Loucy (cell line): Measurements from ENCODE around the gene WDR31.
A peak's percentile ranks its signal among the peaks of the same experiment; 100 is the strongest.

Experiments
- H2AFZ ChIP-seq: fragments of 200-600 bp; sonication (generic); 2 replicates; pipeline ENCODE4 v1.6.0; 2016; ENCODE audit warnings: antibody characterized with exemption, mild to moderate bottlenecking, low read length, moderate library complexity
- H3F3A ChIP-seq: fragments of 200-600 bp; 2 replicates; pipeline ENCODE4 v1.6.0; 2016; ENCODE audit warnings: antibody characterized with exemption, low read depth, mild to moderate bottlenecking
- H3K27me3 ChIP-seq: fragments of 200-600 bp; sonication (generic); 2 replicates; pipeline ENCODE4 v1.6.1; 2014; ENCODE audit warnings: low read length, mild to moderate bottlenecking; ENCODE audit not compliant: insufficient read depth, poor library complexity, severe bottlenecking
- H3K36me3 ChIP-seq: fragments of 200-600 bp; sonication (generic); 2 replicates; pipeline ENCODE4 v1.6.1; 2016; ENCODE audit warnings: low read length; ENCODE audit not compliant: insufficient read depth
- H3K4me1 ChIP-seq: fragments of 200-600 bp; sonication (generic); 2 replicates; pipeline ENCODE4 v1.5.1; 2014; ENCODE audit warnings: low read length, mild to moderate bottlenecking; ENCODE audit not compliant: insufficient read depth, poor library complexity, severe bottlenecking
- H3K4me2 ChIP-seq: fragments of 200-600 bp; sonication (generic); 2 replicates; pipeline ENCODE4 v1.6.0; 2014; ENCODE audit warnings: antibody characterized with exemption, low read length, low read depth, mild to moderate bottlenecking; ENCODE audit not compliant: poor library complexity, severe bottlenecking
- H3K4me3 ChIP-seq: fragments of 200-600 bp; sonication (generic); 2 replicates; pipeline ENCODE4 v1.5.1; 2014; ENCODE audit warnings: low read length, mild to moderate bottlenecking, mixed read lengths; ENCODE audit not compliant: poor library complexity, severe bottlenecking
- H3K79me2 ChIP-seq: fragments of 200-600 bp; sonication (generic); 2 replicates; pipeline ENCODE4 v1.6.1; 2014; ENCODE audit warnings: low read length; ENCODE audit not compliant: insufficient read depth
- H3K9ac ChIP-seq: fragments of 200-600 bp; sonication (generic); 2 replicates; pipeline ENCODE4 v1.6.0; 2014; ENCODE audit warnings: mild to moderate bottlenecking, low read depth, low read length, moderate library complexity; ENCODE audit not compliant: poor library complexity, severe bottlenecking
- H3K9me2 ChIP-seq: fragments of 200-600 bp; sonication (generic); replicated peaks from 2 replicates; pipeline ENCODE4 v1.6.1; 2016; ENCODE audit warnings: low read depth, low read length, mixed read lengths
- H3K9me3 ChIP-seq: fragments of 200-600 bp; sonication (generic); 2 replicates; pipeline ENCODE4 v1.6.1; 2014; ENCODE audit warnings: mild to moderate bottlenecking, antibody characterized with exemption, low read length, low read depth; ENCODE audit not compliant: insufficient read depth
- H4K20me1 ChIP-seq: fragments of 200-600 bp; sonication (generic); 2 replicates; pipeline ENCODE4 v1.6.0; 2014; ENCODE audit warnings: antibody characterized with exemption, low read length, mild to moderate bottlenecking; ENCODE audit not compliant: insufficient read depth, poor library complexity, severe bottlenecking
- CTCF ChIP-seq: fragments of 200-600 bp; sonication (generic); conservative IDR thresholded peaks from 2 replicates; pipeline ENCODE4 v1.5.1; 2014; ENCODE audit warnings: mild to moderate bottlenecking, antibody characterized with exemption, low read length
- EZH2phosphoT487 ChIP-seq: fragments of 200-600 bp; IDR thresholded peaks from 2 replicates; pipeline ENCODE4 v1.6.1; 2018; ENCODE audit warnings: antibody characterized with exemption, mild to moderate bottlenecking, moderate library complexity, borderline replicate concordance

The WDR31 gene

GRCh38 chr9:113375057-113376023 lies 35.3 kb upstream of the WDR31 start:
- Histone ChIP-seq H3K27me3 (no peaks in the 10 kb centered on the region), H3F3A (no peaks in the 10 kb centered on the region), H3K9me2 (no peaks in the 10 kb centered on the region), H3K36me3 (no peaks in the 10 kb centered on the region), H3K9me3 (no peaks in the 10 kb centered on the region), H3K4me1 (no peaks in the 10 kb centered on the region), H3K9ac (no peak overlapping the region), H3K4me3 (peak overlapping the region; percentile 92), H3K79me2 (peaks cover 15% of the 10 kb centered on the region), H2AFZ (no peak overlapping the region), H3K4me2 (peak overlapping the region; percentile 68), H4K20me1 (no peaks in the 10 kb centered on the region)
- TF ChIP-seq EZH2phosphoT487 (no peak), CTCF (no peak)

GRCh38 chr9:113373676-113374392 lies 33.8 kb upstream of the WDR31 start:
- Histone ChIP-seq H3K9me2 (no peaks in the 10 kb centered on the region), H3K36me3 (no peaks in the 10 kb centered on the region), H4K20me1 (no peaks in the 10 kb centered on the region), H3K27me3 (no peaks in the 10 kb centered on the region), H3K9me3 (no peaks in the 10 kb centered on the region), H3K4me3 (no peak overlapping the region), H3K4me2 (no peak overlapping the region), H3K4me1 (no peaks in the 10 kb centered on the region), H3K79me2 (peaks cover 15% of the 10 kb centered on the region), H2AFZ (no peak overlapping the region), H3K9ac (no peak overlapping the region), H3F3A (no peaks in the 10 kb centered on the region)
- TF ChIP-seq CTCF (no peak), EZH2phosphoT487 (no peak)

GRCh38 chr9:113373256-113373655 lies 33.2 kb upstream of the WDR31 start:
- no peaks in the 10 kb centered on the region for H3F3A ChIP-seq
- H3K4me1 ChIP-seq: no peaks in the 10 kb centered on the region
- H3K36me3 ChIP-seq: no peaks in the 10 kb centered on the region
- H3K4me3 ChIP-seq: no peak overlapping the region
- H3K27me3 ChIP-seq: no peaks in the 10 kb centered on the region
- H3K9me2 ChIP-seq: no peaks in the 10 kb centered on the region
- H2AFZ ChIP-seq: no peak overlapping the region
- peaks cover 15% of the 10 kb centered on the region for H3K79me2 ChIP-seq
- H3K9ac ChIP-seq: no peak overlapping the region
- TF ChIP-seq CTCF (no peak), EZH2phosphoT487 (no peak)
- H3K9me3 ChIP-seq: no peaks in the 10 kb centered on the region
- H4K20me1 ChIP-seq: no peaks in the 10 kb centered on the region
- H3K4me2 ChIP-seq: no peak overlapping the region
